Gastroesophageal sphincter (tissue), 3 donors: ENCODE data around the gene ELL2.
A peak's percentile ranks its signal among the peaks of the same experiment; 100 is the strongest.

Experiments
- CTCF ChIP-seq, 4 experiments: fragments of 200-600 bp in 2 of 4; fragments of 450-650 bp in 2 of 4; sonication (generic) in 1 of 4; IDR thresholded peaks; one replicate each; pipeline ENCODE4 v1.5.1; 2017 to 2019; ENCODE audit warnings: antibody characterized with exemption in 4 of 4, mild to moderate bottlenecking in 2 of 4, moderate library complexity in 2 of 4
- EP300 ChIP-seq: sonication (generic); formaldehyde crosslinking; IDR thresholded peaks from one replicate; pipeline ENCODE4 v1.6.1; 2017; ENCODE audit warnings: antibody characterized with exemption, mild to moderate bottlenecking
- POLR2A ChIP-seq, 2 donors: fragments of 450-650 bp; IDR thresholded peaks; one replicate each; pipeline ENCODE4 v1.6.1; 2017; ENCODE audit warnings: antibody characterized with exemption in 2 of 2, mild to moderate bottlenecking in 2 of 2, moderate library complexity in 1 of 2
- POLR2AphosphoS5 ChIP-seq: sonication (generic); formaldehyde crosslinking; IDR thresholded peaks from one replicate; pipeline ENCODE4 v1.6.1; 2017; ENCODE audit warnings: antibody characterized with exemption

GRCh38 chr5:95861221-95861863, 100.3 kb downstream of the ELL2 start:
- TF ChIP-seq CTCF (IDR thresholded peaks at IDR 0.05) (no peak), POLR2A (IDR thresholded peaks at IDR 0.05) (no peak), POLR2AphosphoS5 (peak; percentile 44), EP300 (no peak)
